Ovary (tissue), 3 donors: Measurements from ENCODE around the gene MIX23.

Source experiments
- POLR2A ChIP-seq: fragments of 450-650 bp; IDR thresholded peaks from one replicate; pipeline ENCODE4 v1.6.1; 2017; ENCODE audit warnings: antibody characterized with exemption, mild to moderate bottlenecking, moderate library complexity
- TF ChIP-seq, protein P1 (sequence below), 3 donors: fragments of 450-650 bp in 2 of 3; fragments of 200-600 bp in 1 of 3; IDR thresholded peaks; one replicate each; pipeline versions ENCODE4 v1.5.1 to v1.8.0; 2016 to 2022; ENCODE audit warnings: antibody characterized with exemption in 3 of 3, mild to moderate bottlenecking in 1 of 3
- donor health status: DM: no; HTN: no; CAD: no.

- TF ChIP-seq POLR2A = no peak
- TF ChIP-seq, protein P1, sequence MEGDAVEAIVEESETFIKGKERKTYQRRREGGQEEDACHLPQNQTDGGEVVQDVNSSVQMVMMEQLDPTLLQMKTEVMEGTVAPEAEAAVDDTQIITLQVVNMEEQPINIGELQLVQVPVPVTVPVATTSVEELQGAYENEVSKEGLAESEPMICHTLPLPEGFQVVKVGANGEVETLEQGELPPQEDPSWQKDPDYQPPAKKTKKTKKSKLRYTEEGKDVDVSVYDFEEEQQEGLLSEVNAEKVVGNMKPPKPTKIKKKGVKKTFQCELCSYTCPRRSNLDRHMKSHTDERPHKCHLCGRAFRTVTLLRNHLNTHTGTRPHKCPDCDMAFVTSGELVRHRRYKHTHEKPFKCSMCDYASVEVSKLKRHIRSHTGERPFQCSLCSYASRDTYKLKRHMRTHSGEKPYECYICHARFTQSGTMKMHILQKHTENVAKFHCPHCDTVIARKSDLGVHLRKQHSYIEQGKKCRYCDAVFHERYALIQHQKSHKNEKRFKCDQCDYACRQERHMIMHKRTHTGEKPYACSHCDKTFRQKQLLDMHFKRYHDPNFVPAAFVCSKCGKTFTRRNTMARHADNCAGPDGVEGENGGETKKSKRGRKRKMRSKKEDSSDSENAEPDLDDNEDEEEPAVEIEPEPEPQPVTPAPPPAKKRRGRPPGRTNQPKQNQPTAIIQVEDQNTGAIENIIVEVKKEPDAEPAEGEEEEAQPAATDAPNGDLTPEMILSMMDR (IDR thresholded peaks at IDR 0.05) = no peak
These were observed 13.5 kb upstream of the MIX23 start for GRCh38 chr3:122396511-122396910.
